ENCODE measurements around the gene CRY2. TPM values are rescaled to one million over a fixed set of nuclear protein-coding genes. Genes with fewer than 3 reads are reported as not detected.

Gene CRY2
- total RNA-seq, 6 experiments from 2014 or later: 12.5 to 16.4 (median 14.1) TPM

- H3K36me3 Mint-ChIP-seq (ENCODE audit: low read depth): peaks cover 14% of the 10 kb centered on the region
- H3K4me1 Mint-ChIP-seq (ENCODE audit: low read depth): peaks cover 13% of the 10 kb centered on the region
- no peak for DNase-seq
- peaks cover 1% of the 10 kb centered on the region; the same call in 1 of the 2 replicates for H3K27me3 Mint-ChIP-seq (ENCODE audit: insufficient read depth)
- no peak for TF ChIP-seq CTCF (IDR thresholded peaks at IDR 0.05)
- H3K27ac Mint-ChIP-seq: no peak overlapping the region
- H3K9me3 Mint-ChIP-seq: no peaks in the 10 kb centered on the region
- H3K4me3 Mint-ChIP-seq: no peak overlapping the region
Measured at GRCh38 chr11:45870706-45871105, 23.4 kb downstream of the CRY2 start.

- Mint-ChIP-seq H3K27ac (no peak overlapping the region), H3K36me3 (ENCODE audit: low read depth) (peaks cover 10% of the 10 kb centered on the region), H3K9me3 (no peaks in the 10 kb centered on the region), H3K4me3 (no peak overlapping the region), H3K27me3 (ENCODE audit: insufficient read depth) (peaks cover 1% of the 10 kb centered on the region; the same call in 1 of the 2 replicates), H3K4me1 (ENCODE audit: low read depth) (peaks cover 13% of the 10 kb centered on the region)
- no peak for DNase-seq
- TF ChIP-seq CTCF (IDR thresholded peaks at IDR 0.05): no peak
Measured at GRCh38 chr11:45871638-45872037, 24.4 kb downstream of the CRY2 start.

- Mint-ChIP-seq H3K9me3 (no peaks in the 10 kb centered on the region), H3K27ac (peak overlapping the region; percentile 85), H3K4me3 (no peak overlapping the region), H3K27me3 (ENCODE audit: insufficient read depth) (peaks cover 1% of the 10 kb centered on the region; the same call in 1 of the 2 replicates), H3K36me3 (ENCODE audit: low read depth) (peaks cover 10% of the 10 kb centered on the region), H3K4me1 (ENCODE audit: low read depth) (peaks cover 13% of the 10 kb centered on the region)
- DNase-seq: peak; percentile 79
- peak; percentile 89 for TF ChIP-seq CTCF (IDR thresholded peaks at IDR 0.05)
Measured at GRCh38 chr11:45872651-45873356, 25.5 kb downstream of the CRY2 start.

GRCh38 chr11:45876401-45876800 lies 29.1 kb downstream of the CRY2 start:
- H3K36me3 Mint-ChIP-seq (ENCODE audit: low read depth): peaks cover 10% of the 10 kb centered on the region
- no peak for DNase-seq
- H3K27ac Mint-ChIP-seq: no peak overlapping the region
- TF ChIP-seq CTCF (IDR thresholded peaks at IDR 0.05): no peak
- no peak overlapping the region for H3K4me3 Mint-ChIP-seq
- H3K27me3 Mint-ChIP-seq (ENCODE audit: insufficient read depth): peaks cover 3% of the 10 kb centered on the region
- peaks cover 29% of the 10 kb centered on the region for H3K4me1 Mint-ChIP-seq (ENCODE audit: low read depth)
- H3K9me3 Mint-ChIP-seq: no peaks in the 10 kb centered on the region

- peaks cover 3% of the 10 kb centered on the region for H3K27me3 Mint-ChIP-seq (ENCODE audit: insufficient read depth)
- H3K4me3 Mint-ChIP-seq: no peak overlapping the region
- no peak overlapping the region for H3K27ac Mint-ChIP-seq
- peaks cover 12% of the 10 kb centered on the region for H3K36me3 Mint-ChIP-seq (ENCODE audit: low read depth)
- TF ChIP-seq CTCF (IDR thresholded peaks at IDR 0.05): no peak
- DNase-seq: no peak
- peaks cover 29% of the 10 kb centered on the region for H3K4me1 Mint-ChIP-seq (ENCODE audit: low read depth)
- H3K9me3 Mint-ChIP-seq: no peaks in the 10 kb centered on the region
Measured at GRCh38 chr11:45877221-45877620, 29.9 kb downstream of the CRY2 start.
